A172 (cell line): ENCODE measurements around the gene MEGF11. TPM values are rescaled to one million over a fixed set of nuclear protein-coding genes. Genes with fewer than 3 reads are reported as not detected.

Experiments used
- DNase-seq: peaks from one replicate; pipeline ENCODE4 v3.0.0-alpha.2; 2015; ENCODE audit warnings: low spot score
- total RNA-seq: library from RNA; depleted of rRNA; stranded (reverse); fragments of >200 nt; shearing (Covaris generic); gene quantifications from 2 replicates; pipeline ENCODE4 v1.2.3, GENCODE V29; 2014

Gene MEGF11
- total RNA-seq, 1 experiment from 2014 or later = 0.57 TPM

GRCh38 chr15:66030650-66031049, 222.9 kb downstream of the MEGF11 start:
- no peak for DNase-seq

GRCh38 chr15:66029650-66030049, 223.9 kb downstream of the MEGF11 start:
- no peak for DNase-seq

- peak; percentile 90 for DNase-seq
Observed at GRCh38 chr15:66027268-66027805, 226.2 kb downstream of the MEGF11 start.

GRCh38 chr15:66025972-66026371, 227.6 kb downstream of the MEGF11 start:
- DNase-seq = no peak

GRCh38 chr15:66025015-66025452, 228.5 kb downstream of the MEGF11 start:
- DNase-seq = peak; percentile 24

- DNase-seq = no peak
Observed at GRCh38 chr15:66024116-66024515, 229.4 kb downstream of the MEGF11 start.

GRCh38 chr15:66023311-66023972, 230.1 kb downstream of the MEGF11 start:
- no peak for DNase-seq

GRCh38 chr15:66022163-66022525, 231.4 kb downstream of the MEGF11 start:
- DNase-seq = no peak

GRCh38 chr15:66021496-66022162, 231.9 kb downstream of the MEGF11 start:
- no peak for DNase-seq

GRCh38 chr15:66019826-66020398, 233.6 kb downstream of the MEGF11 start:
- DNase-seq = no peak

GRCh38 chr15:66019368-66019767, 234.2 kb downstream of the MEGF11 start:
- no peak for DNase-seq

GRCh38 chr15:66018488-66018797, 235.1 kb downstream of the MEGF11 start:
- DNase-seq = no peak

- no peak for DNase-seq
Observed at GRCh38 chr15:66017792-66018487, 235.6 kb downstream of the MEGF11 start.

- DNase-seq = no peak
Observed at GRCh38 chr15:66017000-66017399, 236.6 kb downstream of the MEGF11 start.

- no peak for DNase-seq
Observed at GRCh38 chr15:66016199-66016598, 237.4 kb downstream of the MEGF11 start.

- no peak for DNase-seq
Observed at GRCh38 chr15:66014635-66015182, 238.8 kb downstream of the MEGF11 start.

GRCh38 chr15:66014022-66014421, 239.5 kb downstream of the MEGF11 start:
- DNase-seq = no peak

- DNase-seq = peak; percentile 79
Observed at GRCh38 chr15:66008940-66009562, 244.5 kb downstream of the MEGF11 start.

GRCh38 chr15:66007663-66008262, 245.8 kb downstream of the MEGF11 start:
- no peak for DNase-seq

- DNase-seq = no peak
Observed at GRCh38 chr15:66006986-66007385, 246.6 kb downstream of the MEGF11 start.

- DNase-seq = peak; percentile 32
Observed at GRCh38 chr15:66004618-66005262, 248.8 kb downstream of the MEGF11 start.
